Gastroesophageal sphincter (tissue), 4 donors: Measurements from ENCODE around the gene ZDHHC11. TPM values are rescaled to one million over a fixed set of nuclear protein-coding genes. Genes with fewer than 3 reads are reported as not detected.
"Not testable (repeated sequence)": the region's sequence is repeated elsewhere in the genome, so short reads cannot be mapped to it uniquely, and the experiment has no call there.

Experiments
- ATAC-seq: fragments of 150-250 bp; one replicate; pipeline ENCODE4 v1.9.1; 2016; ENCODE audit warnings: mild to moderate bottlenecking, moderate library complexity
- H3K27ac ChIP-seq, 4 donors: fragments of 200-600 bp; sonication (generic) in 3 of 4; 1 replicate in 3 of 4; 2 replicates in 1 of 4; pipeline ENCODE4 v1.5.1; 2016 to 2019
- H3K27me3 ChIP-seq: fragments of 200-600 bp; sonication (generic); one replicate; pipeline ENCODE4 v1.5.1; 2019
- H3K36me3 ChIP-seq, 2 donors: fragments of 200-600 bp; sonication (generic); one replicate each; pipeline ENCODE4 v1.5.1; 2019; ENCODE audit warnings: control low read depth in 1 of 2
- H3K4me1 ChIP-seq, 3 donors: fragments of 200-600 bp; sonication (generic); 1 replicate in 2 of 3; 2 replicates in 1 of 3; pipeline ENCODE4 v1.5.1; 2016 to 2019; ENCODE audit warnings: control low read depth in 2 of 3
- H3K4me3 ChIP-seq, 2 donors: fragments of 200-600 bp; sonication (generic); one replicate each; pipeline ENCODE4 v1.5.1; 2019; ENCODE audit warnings: mild to moderate bottlenecking in 1 of 2, moderate library complexity in 1 of 2
- H3K9me3 ChIP-seq, 3 donors: fragments of 200-600 bp; sonication (generic); one replicate each; pipeline ENCODE4 v1.5.1; 2017 to 2019; ENCODE audit warnings: control low read depth in 2 of 3
- EP300 ChIP-seq: sonication (generic); formaldehyde crosslinking; IDR thresholded peaks from one replicate; pipeline ENCODE4 v1.6.1; 2017; ENCODE audit warnings: antibody characterized with exemption, mild to moderate bottlenecking
- POLR2AphosphoS5 ChIP-seq: sonication (generic); formaldehyde crosslinking; IDR thresholded peaks from one replicate; pipeline ENCODE4 v1.6.1; 2017; ENCODE audit warnings: antibody characterized with exemption
- WGBS, 2 donors: methylation state at CpG; one replicate each; pipeline ENCODE4 v1.1.5; 2018; ENCODE audit warnings: low coverage in 1 of 2; 5-methylcytosine and 5-hydroxymethylcytosine counted together
- total RNA-seq, 4 donors: library from RNA; depleted of rRNA; stranded (reverse); fragments of >200 nt; gene quantifications; one replicate each; pipeline ENCODE4 v1.1.0, GENCODE V29; 2016
- TF ChIP-seq, protein P1 (sequence below), 4 experiments: fragments of 200-600 bp in 2 of 4; fragments of 450-650 bp in 2 of 4; sonication (generic) in 1 of 4; IDR thresholded peaks; one replicate each; pipeline ENCODE4 v1.5.1; 2017 to 2019; ENCODE audit warnings: antibody characterized with exemption in 4 of 4, mild to moderate bottlenecking in 2 of 4, moderate library complexity in 2 of 4

The ZDHHC11 gene
- total RNA-seq, 4 donors from 2014 or later, result 2.3 to 19.1 (median 7.4) TPM

DNA sequence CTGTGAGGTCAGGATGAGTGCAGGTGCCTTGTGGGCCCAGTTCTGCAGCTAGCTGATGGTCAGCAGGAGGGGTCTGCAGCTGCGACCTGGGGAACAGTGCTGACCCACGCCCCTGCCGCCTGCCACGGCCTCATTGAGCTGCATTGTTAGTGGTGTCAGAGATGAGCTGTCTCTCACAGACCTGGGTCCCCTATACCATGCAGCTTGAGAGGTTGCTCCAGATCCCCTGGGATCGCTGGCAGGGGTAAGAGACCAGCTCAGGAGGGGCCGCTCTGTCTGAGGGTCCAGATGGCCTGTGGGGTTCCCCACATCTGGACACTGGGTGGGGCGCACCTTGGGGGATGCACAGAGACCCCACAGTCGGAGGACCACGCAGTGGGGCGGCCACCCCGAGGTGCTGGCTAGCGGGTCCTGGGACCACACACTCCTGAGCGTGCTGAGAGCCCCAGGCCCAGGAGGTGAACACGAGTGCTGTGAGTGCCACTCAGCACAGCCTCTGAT is 13.1 kb downstream of the ZDHHC11 start:
- ATAC-seq, H3K27ac ChIP-seq, H3K4me3 ChIP-seq, H3K4me1 ChIP-seq, H3K27me3 ChIP-seq, H3K9me3 ChIP-seq: not testable (repeated sequence)
- H3K36me3 ChIP-seq, result peaks cover 0 to 14% of the 10 kb centered on the region in 2 donors
- WGBS, 2 donors, result no CpG with 5 or more reads among the region's 14 CpGs

DNA sequence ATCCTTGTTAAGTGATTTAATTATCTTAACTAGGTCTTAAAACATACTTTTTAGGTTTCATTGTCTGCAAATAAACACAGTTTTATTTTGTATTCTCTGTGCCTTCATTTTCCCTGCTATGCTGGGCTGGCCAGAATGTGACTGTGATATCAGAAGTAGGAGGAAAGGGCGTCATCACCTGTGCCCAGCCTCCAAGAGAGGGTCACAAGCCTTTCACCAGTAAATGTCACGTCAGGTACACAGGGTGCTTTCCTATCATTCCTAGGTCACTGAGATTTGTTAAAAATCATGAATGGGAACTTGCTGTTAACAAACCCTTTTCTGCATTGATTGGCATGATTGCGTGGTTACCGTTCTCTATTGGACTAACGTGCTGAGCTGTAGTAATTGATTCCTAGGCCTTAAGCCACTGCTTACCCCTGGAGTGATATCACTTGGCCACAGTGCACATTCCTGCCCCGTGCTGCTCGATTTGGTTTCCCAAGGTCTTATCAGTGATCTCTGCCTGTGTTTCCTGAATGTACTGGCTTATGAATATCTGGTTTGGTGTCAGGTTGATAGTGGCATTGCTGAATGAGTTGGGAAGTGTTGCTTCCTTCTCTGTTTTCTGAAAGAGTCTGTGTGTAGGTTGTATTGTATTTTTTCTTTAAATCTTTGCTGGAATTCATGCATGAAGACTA is 14.7 kb downstream of the ZDHHC11 start:
- ATAC-seq, H3K4me1 ChIP-seq, H3K9me3 ChIP-seq, H3K27me3 ChIP-seq, H3K4me3 ChIP-seq, H3K36me3 ChIP-seq, H3K27ac ChIP-seq: not testable (repeated sequence)
- WGBS, 2 donors, result 64 to 83% methylated on average over 6 to 7 of the region's 7 CpGs

- WGBS, 2 donors, result 73 to 86% methylated on average over 2 of the region's 2 CpGs
Observed at GRCh38 chr5:834013-834412, 16.8 kb downstream of the ZDHHC11 start.

DNA sequence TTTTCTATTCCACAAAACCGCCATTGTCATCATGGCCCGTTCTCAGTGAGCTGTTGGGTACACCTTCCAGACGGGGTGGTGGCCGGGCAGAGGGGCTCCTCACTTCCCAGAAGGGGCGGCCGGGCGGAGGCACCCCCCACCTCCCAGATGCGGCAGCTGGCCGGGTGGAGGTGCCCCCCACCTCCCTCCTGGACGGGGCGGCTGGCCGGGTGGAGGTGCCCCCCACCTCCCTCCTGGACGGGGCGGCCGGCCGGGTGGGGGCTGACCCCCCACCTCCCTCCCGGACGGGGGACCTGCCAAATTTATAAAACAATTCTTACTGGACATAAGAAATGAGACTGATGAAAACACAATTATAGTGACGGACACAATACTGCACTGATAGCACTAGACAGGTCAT is 22.6 kb downstream of the ZDHHC11 start:
- H3K36me3 ChIP-seq, H3K9me3 ChIP-seq, H3K27ac ChIP-seq, H3K27me3 ChIP-seq, H3K4me3 ChIP-seq, ATAC-seq, H3K4me1 ChIP-seq: not testable (repeated sequence)
- WGBS, 2 donors, result 100% methylated on average over 1 of the region's 19 CpGs

More at GRCh38 chr5:834013-834412, 16.8 kb downstream of the ZDHHC11 start:
- not testable (repeated sequence) for H3K36me3 ChIP-seq, H3K27me3 ChIP-seq, H3K9me3 ChIP-seq, H3K4me3 ChIP-seq, H3K4me1 ChIP-seq, ATAC-seq, H3K27ac ChIP-seq

- ATAC-seq, result not testable (repeated sequence)
- no CpG with 5 or more reads among the region's 1 CpG for WGBS, 2 donors
Observed at GRCh38 chr5:825544-825943, 25.2 kb downstream of the ZDHHC11 start.

DNA sequence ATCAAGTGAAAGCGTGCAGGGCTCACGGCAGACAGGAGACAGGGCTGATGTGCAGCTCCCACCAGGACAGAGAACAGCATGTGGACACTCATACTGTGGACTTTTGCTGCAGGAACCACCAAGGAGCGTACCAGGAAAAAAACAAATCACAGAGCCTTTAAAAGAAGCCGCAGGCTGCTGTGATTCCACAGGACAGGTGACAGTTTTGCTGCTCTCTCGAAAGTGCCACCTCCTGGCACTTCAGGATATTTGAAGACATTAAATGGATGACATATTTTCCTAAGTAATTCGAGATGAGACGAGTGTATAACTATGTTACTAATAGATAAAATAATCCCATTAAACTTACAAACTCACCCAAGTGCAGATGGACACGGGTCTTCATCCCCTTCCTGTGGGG is 29.3 kb downstream of the ZDHHC11 start:
- Histone ChIP-seq H3K27me3 (no peaks in the 10 kb centered on the region), H3K9me3 (no peaks in the 10 kb centered on the region), H3K4me1 (no peaks in the 10 kb centered on the region), H3K27ac (no peak overlapping the region), H3K36me3 (peaks cover 0 to 19% of the 10 kb centered on the region in 2 donors), H3K4me3 (no peak overlapping the region)
- no peak for ATAC-seq
- TF ChIP-seq, protein P1, sequence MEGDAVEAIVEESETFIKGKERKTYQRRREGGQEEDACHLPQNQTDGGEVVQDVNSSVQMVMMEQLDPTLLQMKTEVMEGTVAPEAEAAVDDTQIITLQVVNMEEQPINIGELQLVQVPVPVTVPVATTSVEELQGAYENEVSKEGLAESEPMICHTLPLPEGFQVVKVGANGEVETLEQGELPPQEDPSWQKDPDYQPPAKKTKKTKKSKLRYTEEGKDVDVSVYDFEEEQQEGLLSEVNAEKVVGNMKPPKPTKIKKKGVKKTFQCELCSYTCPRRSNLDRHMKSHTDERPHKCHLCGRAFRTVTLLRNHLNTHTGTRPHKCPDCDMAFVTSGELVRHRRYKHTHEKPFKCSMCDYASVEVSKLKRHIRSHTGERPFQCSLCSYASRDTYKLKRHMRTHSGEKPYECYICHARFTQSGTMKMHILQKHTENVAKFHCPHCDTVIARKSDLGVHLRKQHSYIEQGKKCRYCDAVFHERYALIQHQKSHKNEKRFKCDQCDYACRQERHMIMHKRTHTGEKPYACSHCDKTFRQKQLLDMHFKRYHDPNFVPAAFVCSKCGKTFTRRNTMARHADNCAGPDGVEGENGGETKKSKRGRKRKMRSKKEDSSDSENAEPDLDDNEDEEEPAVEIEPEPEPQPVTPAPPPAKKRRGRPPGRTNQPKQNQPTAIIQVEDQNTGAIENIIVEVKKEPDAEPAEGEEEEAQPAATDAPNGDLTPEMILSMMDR (IDR thresholded peaks at IDR 0.05), result no peak
- 70 to 75% methylated on average over 3 to 4 of the region's 8 CpGs for WGBS, 2 donors

More at GRCh38 chr5:825544-825943, 25.2 kb downstream of the ZDHHC11 start:
- not testable (repeated sequence) for H3K27ac ChIP-seq, H3K27me3 ChIP-seq, H3K4me1 ChIP-seq, H3K9me3 ChIP-seq, H3K4me3 ChIP-seq
- peaks cover 0 to 12% of the 10 kb centered on the region in 2 donors for H3K36me3 ChIP-seq

GRCh38 chr5:820245-820644 is 30.5 kb downstream of the ZDHHC11 start:
- no peaks in the 10 kb centered on the region for H3K9me3 ChIP-seq
- TF ChIP-seq EP300, result no peak
- TF ChIP-seq, protein P1 (IDR thresholded peaks at IDR 0.05), result no peak
- no peak for TF ChIP-seq POLR2AphosphoS5

More at GRCh38 chr5:820245-820644, 30.5 kb downstream of the ZDHHC11 start:
- H3K27me3 ChIP-seq, result no peaks in the 10 kb centered on the region
- no peak for ATAC-seq
- 75 to 83% methylated on average over 2 of the region's 3 CpGs for WGBS, 2 donors
- H3K4me3 ChIP-seq, result no peak overlapping the region
- H3K27ac ChIP-seq, result no peak overlapping the region
- no peaks in the 10 kb centered on the region for H3K4me1 ChIP-seq
- peaks cover 0 to 19% of the 10 kb centered on the region in 2 donors for H3K36me3 ChIP-seq
